ENCODE results near the gene PRKCZ. TPM values are rescaled to one million over a fixed set of nuclear protein-coding genes. Genes with fewer than 3 reads are reported as not detected.

The PRKCZ gene
- total RNA-seq, 1 donor from 2014 or later, result 0.59 TPM

GRCh38 chr1:2175681-2176454, 125.7 kb downstream of the PRKCZ start:
- DNase-seq (ENCODE audit: low read depth, low spot score), result no peak

- DNase-seq (ENCODE audit: low read depth, low spot score), result no peak
These were observed 126.4 kb downstream of the PRKCZ start for GRCh38 chr1:2176615-2177014.

GRCh38 chr1:2177541-2177940, 127.3 kb downstream of the PRKCZ start:
- DNase-seq (ENCODE audit: low read depth, low spot score), result no peak

GRCh38 chr1:2177946-2178538, 127.8 kb downstream of the PRKCZ start:
- DNase-seq (ENCODE audit: low read depth, low spot score), result no peak

- no peak for DNase-seq (ENCODE audit: low read depth, low spot score)
These were observed 128.7 kb downstream of the PRKCZ start for GRCh38 chr1:2178875-2179274.

- DNase-seq (ENCODE audit: low read depth, low spot score), result no peak
These were observed 129.2 kb downstream of the PRKCZ start for GRCh38 chr1:2179283-2180013.

GRCh38 chr1:2180297-2181245, 130.4 kb downstream of the PRKCZ start:
- DNase-seq (ENCODE audit: low read depth, low spot score), result no peak

GRCh38 chr1:2181271-2181670, 131.1 kb downstream of the PRKCZ start:
- DNase-seq (ENCODE audit: low read depth, low spot score), result no peak

- DNase-seq (ENCODE audit: low read depth, low spot score), result no peak
These were observed 131.5 kb downstream of the PRKCZ start for GRCh38 chr1:2181752-2182151.

GRCh38 chr1:2182376-2182775, 132.2 kb downstream of the PRKCZ start:
- no peak for DNase-seq (ENCODE audit: low read depth, low spot score)

GRCh38 chr1:2183937-2184334, 133.7 kb downstream of the PRKCZ start:
- no peak for DNase-seq (ENCODE audit: low read depth, low spot score)

- no peak for DNase-seq (ENCODE audit: low read depth, low spot score)
These were observed 134.3 kb downstream of the PRKCZ start for GRCh38 chr1:2184531-2184930.

GRCh38 chr1:2184934-2185333, 134.7 kb downstream of the PRKCZ start:
- no peak for DNase-seq (ENCODE audit: low read depth, low spot score)

GRCh38 chr1:2185880-2186855, 136.0 kb downstream of the PRKCZ start:
- no peak for DNase-seq (ENCODE audit: low read depth, low spot score)

GRCh38 chr1:2186901-2187300, 136.7 kb downstream of the PRKCZ start:
- no peak for DNase-seq (ENCODE audit: low read depth, low spot score)

- no peak for DNase-seq (ENCODE audit: low read depth, low spot score)
These were observed 137.4 kb downstream of the PRKCZ start for GRCh38 chr1:2187619-2188018.

GRCh38 chr1:2188336-2188735, 138.1 kb downstream of the PRKCZ start:
- no peak for DNase-seq (ENCODE audit: low read depth, low spot score)

- peak; percentile 76 for DNase-seq (ENCODE audit: low read depth, low spot score)
These were observed 139.5 kb downstream of the PRKCZ start for GRCh38 chr1:2189459-2190425.

GRCh38 chr1:2190491-2190976, 140.3 kb downstream of the PRKCZ start:
- no peak for DNase-seq (ENCODE audit: low read depth, low spot score)

Measured in pulmonary artery endothelial cell (primary cell).